ENCODE results near the gene SLC30A2. TPM values are rescaled to one million over a fixed set of nuclear protein-coding genes. Genes with fewer than 3 reads are reported as not detected.

SLC30A2 gene
- total RNA-seq, 1 donor from 2014 or later = not detected

- no peak overlapping the region for H3K4me3 ChIP-seq (ENCODE audit: low read depth, low read length)
- no peak for TF ChIP-seq CTCF (conservative IDR thresholded peaks at IDR 0.05; ENCODE audit: low read depth, low read length)
- DNase-seq (ENCODE audit: low read depth) = no peak
Measured at GRCh38 chr1:26023826-26024225, 22.1 kb downstream of the SLC30A2 start.

GRCh38 chr1:26023009-26023408, 22.9 kb downstream of the SLC30A2 start:
- DNase-seq (ENCODE audit: low read depth) = no peak
- H3K4me3 ChIP-seq (ENCODE audit: low read depth, low read length) = no peak overlapping the region
- TF ChIP-seq CTCF (conservative IDR thresholded peaks at IDR 0.05; ENCODE audit: low read depth, low read length) = no peak

- H3K4me3 ChIP-seq (ENCODE audit: low read depth, low read length) = no peak overlapping the region
- no peak for DNase-seq (ENCODE audit: low read depth)
- no peak for TF ChIP-seq CTCF (conservative IDR thresholded peaks at IDR 0.05; ENCODE audit: low read depth, low read length)
Measured at GRCh38 chr1:26022404-26022779, 23.5 kb downstream of the SLC30A2 start.

- H3K4me3 ChIP-seq (ENCODE audit: low read depth, low read length) = no peak within 1 kb of the TSS
- DNase-seq (ENCODE audit: low read depth) = no peak
- TF ChIP-seq CTCF (conservative IDR thresholded peaks at IDR 0.05; ENCODE audit: low read depth, low read length) = no peak
Measured at GRCh38 chr1:26021647-26022403, 24.1 kb downstream of the SLC30A2 start, which contains the start of gene EXTL1. TSS of gene EXTL1 (plus strand) at chr1:26021775. CDS start at chr1:26022647, 872 bp downstream.

GRCh38 chr1:26020941-26021646, 24.8 kb downstream of the SLC30A2 start:
- no peak for DNase-seq (ENCODE audit: low read depth)
- TF ChIP-seq CTCF (conservative IDR thresholded peaks at IDR 0.05; ENCODE audit: low read depth, low read length) = no peak
- no peak overlapping the region for H3K4me3 ChIP-seq (ENCODE audit: low read depth, low read length)

- DNase-seq (ENCODE audit: low read depth) = no peak
- no peak for TF ChIP-seq CTCF (conservative IDR thresholded peaks at IDR 0.05; ENCODE audit: low read depth, low read length)
- H3K4me3 ChIP-seq (ENCODE audit: low read depth, low read length) = no peak overlapping the region
Measured at GRCh38 chr1:26020330-26020768, 25.6 kb downstream of the SLC30A2 start.
